CD4-positive, CD25-positive, alpha-beta regulatory T cell (primary cell): ENCODE results near the gene ANO1. TPM values are rescaled to one million over a fixed set of nuclear protein-coding genes. Genes with fewer than 3 reads are reported as not detected.

Experiments
- ATAC-seq, 2 donors: fragments of 150-1000 bp; cut with Tn5 transposase; one replicate each; pipeline ENCODE4 v1.10.0; 2021; ENCODE audit warnings: low read depth in 2 of 2, moderate number of reproducible peaks in 2 of 2, moderate library complexity in 1 of 2
- DNase-seq, 3 donors: peaks; one replicate each; pipeline versions ENCODE4 v3.0.0 to v3.0.0-alpha.2; 2012 to 2022; ENCODE audit warnings: mixed read lengths in 1 of 3
- H3K27ac ChIP-seq: one replicate; pipeline ENCODE4 v1.7.0; 2013; ENCODE audit warnings: mild to moderate bottlenecking, low read length; ENCODE audit not compliant: insufficient read depth, poor library complexity, severe bottlenecking
- H3K27me3 ChIP-seq: one replicate; pipeline ENCODE4 v1.7.0; 2013; ENCODE audit warnings: low read length; ENCODE audit not compliant: control insufficient read depth, insufficient read depth
- H3K36me3 ChIP-seq: one replicate; pipeline ENCODE4 v1.7.0; 2013; ENCODE audit warnings: mild to moderate bottlenecking, low read length, moderate library complexity; ENCODE audit not compliant: control insufficient read depth, insufficient read depth
- H3K4me1 ChIP-seq: 2 replicates; pipeline ENCODE4 v1.7.0; 2013; ENCODE audit warnings: mild to moderate bottlenecking, low read length; ENCODE audit not compliant: insufficient read depth, control insufficient read depth, poor library complexity, severe bottlenecking
- H3K4me3 ChIP-seq: one replicate; pipeline ENCODE4 v1.7.0; 2013; ENCODE audit warnings: low read depth, mild to moderate bottlenecking, low read length, moderate library complexity
- H3K9me3 ChIP-seq, 2 experiments: 1 replicate in 1 of 2; 2 replicates in 1 of 2; pipeline ENCODE4 v1.7.0; 2013; ENCODE audit warnings: low read length in 2 of 2, mild to moderate bottlenecking in 1 of 2, moderate library complexity in 1 of 2; ENCODE audit not compliant: control insufficient read depth in 2 of 2
- H3K27ac Mint-ChIP-seq, 3 donors: one replicate each; pipeline ENCODE4 v1.8.0; 2020 to 2022; ENCODE audit warnings: mild to moderate bottlenecking in 3 of 3, mixed read lengths in 3 of 3, moderate library complexity in 2 of 3
- H3K27me3 Mint-ChIP-seq: one replicate; pipeline ENCODE4 v1.8.0; 2022; ENCODE audit warnings: mild to moderate bottlenecking, mixed read lengths
- H3K36me3 Mint-ChIP-seq: one replicate; pipeline ENCODE4 v1.8.0; 2020; ENCODE audit warnings: mixed read lengths
- H3K4me1 Mint-ChIP-seq, 4 donors: one replicate each; pipeline ENCODE4 v1.8.0; 2020 to 2022; ENCODE audit warnings: mixed read lengths in 4 of 4, mild to moderate bottlenecking in 1 of 4
- H3K4me3 Mint-ChIP-seq, 4 donors: one replicate each; pipeline ENCODE4 v1.8.0; 2020 to 2022; ENCODE audit warnings: mild to moderate bottlenecking in 4 of 4, mixed read lengths in 4 of 4, moderate library complexity in 3 of 4
- H3K9me3 Mint-ChIP-seq, 7 donors: one replicate each; pipeline ENCODE4 v1.8.0; 2020 to 2022; ENCODE audit warnings: mixed read lengths in 7 of 7, mild to moderate bottlenecking in 3 of 7, moderate library complexity in 2 of 7
- polyA plus RNA-seq, 4 donors: library from polyadenylated mRNA; unstranded; fragments of 300-500 nt; fragmentation: Illumina TruSeq; gene quantifications; one replicate each; pipeline ENCODE4 v1.2.3, GENCODE V29; 2021
- total RNA-seq: library from RNA; stranded (reverse); gene quantifications from one replicate; pipeline ENCODE4 v1.2.3, GENCODE V29; 2022

Gene ANO1
- total and polyA plus RNA-seq, 5 donors from 2014 or later, result not detected

DNA sequence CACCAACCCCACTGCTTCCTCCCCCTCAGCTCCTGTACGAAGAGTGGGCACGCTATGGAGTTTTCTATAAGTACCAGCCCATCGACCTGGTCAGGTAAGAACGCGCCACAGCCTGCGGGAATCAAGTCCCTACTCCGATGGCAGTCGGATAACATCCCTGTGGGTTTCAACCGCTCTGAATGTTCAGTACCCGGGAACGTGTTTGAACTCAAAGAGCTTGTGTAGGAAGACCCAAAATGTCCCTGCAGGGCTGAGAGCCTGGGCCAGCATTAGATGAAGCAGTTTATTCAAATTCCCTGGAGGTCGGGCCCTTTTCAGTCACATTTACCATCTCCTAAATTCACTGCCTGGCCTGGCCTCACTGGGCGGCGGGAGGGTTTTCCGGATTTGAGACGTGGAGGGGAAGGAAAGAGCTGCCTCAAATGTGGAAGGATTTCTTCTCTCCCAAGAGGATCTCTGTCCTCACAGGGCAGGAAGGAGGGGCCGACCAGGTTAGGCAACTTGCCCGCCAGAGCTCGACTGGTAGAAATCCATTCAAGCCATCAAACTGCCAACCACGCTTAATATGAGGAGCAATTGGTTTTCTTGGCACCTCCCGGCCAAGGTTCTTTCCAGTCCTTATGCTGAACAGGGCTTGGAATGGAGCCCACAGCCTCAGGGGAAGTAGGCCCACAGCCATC lies 46.3 kb downstream of the ANO1 start:
- Mint-ChIP-seq H3K4me3 (no peak overlapping the region), H3K27me3 (no peaks in the 10 kb centered on the region), H3K4me1 (peaks cover 0 to 2% (median 0%) of the 10 kb centered on the region in 4 donors), H3K27ac (no peak overlapping the region), H3K36me3 (no peaks in the 10 kb centered on the region), H3K9me3 (peaks cover 0 to 3% (median 0%) of the 10 kb centered on the region in 7 donors)
- Histone ChIP-seq H3K36me3 (no peaks in the 10 kb centered on the region), H3K27ac (no peak overlapping the region), H3K9me3 (no peaks in the 10 kb centered on the region), H3K27me3 (no peaks in the 10 kb centered on the region), H3K4me3 (no peak overlapping the region), H3K4me1 (no peaks in the 10 kb centered on the region)
- DNase-seq (no peak), ATAC-seq (no peak)

DNA sequence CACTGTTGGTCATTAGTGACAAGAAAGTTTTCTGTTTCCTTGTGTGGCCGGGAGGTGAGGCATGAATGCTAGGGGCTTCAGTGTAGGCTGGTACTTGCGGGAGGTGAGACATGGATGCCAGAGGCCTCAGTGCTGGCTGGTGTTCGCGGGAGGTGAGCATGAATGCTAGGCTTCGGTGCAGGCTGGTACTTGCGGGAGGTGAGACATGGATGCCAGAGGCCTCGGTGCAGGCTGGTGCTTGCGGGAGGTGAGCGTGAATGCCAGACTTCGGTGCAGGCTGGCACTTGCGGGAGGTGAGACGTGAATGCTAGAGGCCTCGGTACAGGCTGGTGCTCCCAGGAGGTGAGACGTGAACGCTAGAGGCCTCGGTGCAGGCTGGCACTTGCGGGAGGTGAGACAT lies 48.4 kb downstream of the ANO1 start:
- Mint-ChIP-seq H3K4me3 (no peak overlapping the region), H3K4me1 (no peaks in the 10 kb centered on the region), H3K27ac (no peak overlapping the region), H3K36me3 (no peaks in the 10 kb centered on the region), H3K9me3 (peaks cover 0 to under 1% (median 0%) of the 10 kb centered on the region in 7 donors), H3K27me3 (no peaks in the 10 kb centered on the region)
- H3K36me3 ChIP-seq, result no peaks in the 10 kb centered on the region
- H3K4me3 ChIP-seq, result no peak overlapping the region
- H3K27ac ChIP-seq, result no peak overlapping the region
- H3K9me3 ChIP-seq, result no peaks in the 10 kb centered on the region
- ATAC-seq, result no peak
- no peak for DNase-seq
- H3K27me3 ChIP-seq, result no peaks in the 10 kb centered on the region
- H3K4me1 ChIP-seq, result no peaks in the 10 kb centered on the region

DNA sequence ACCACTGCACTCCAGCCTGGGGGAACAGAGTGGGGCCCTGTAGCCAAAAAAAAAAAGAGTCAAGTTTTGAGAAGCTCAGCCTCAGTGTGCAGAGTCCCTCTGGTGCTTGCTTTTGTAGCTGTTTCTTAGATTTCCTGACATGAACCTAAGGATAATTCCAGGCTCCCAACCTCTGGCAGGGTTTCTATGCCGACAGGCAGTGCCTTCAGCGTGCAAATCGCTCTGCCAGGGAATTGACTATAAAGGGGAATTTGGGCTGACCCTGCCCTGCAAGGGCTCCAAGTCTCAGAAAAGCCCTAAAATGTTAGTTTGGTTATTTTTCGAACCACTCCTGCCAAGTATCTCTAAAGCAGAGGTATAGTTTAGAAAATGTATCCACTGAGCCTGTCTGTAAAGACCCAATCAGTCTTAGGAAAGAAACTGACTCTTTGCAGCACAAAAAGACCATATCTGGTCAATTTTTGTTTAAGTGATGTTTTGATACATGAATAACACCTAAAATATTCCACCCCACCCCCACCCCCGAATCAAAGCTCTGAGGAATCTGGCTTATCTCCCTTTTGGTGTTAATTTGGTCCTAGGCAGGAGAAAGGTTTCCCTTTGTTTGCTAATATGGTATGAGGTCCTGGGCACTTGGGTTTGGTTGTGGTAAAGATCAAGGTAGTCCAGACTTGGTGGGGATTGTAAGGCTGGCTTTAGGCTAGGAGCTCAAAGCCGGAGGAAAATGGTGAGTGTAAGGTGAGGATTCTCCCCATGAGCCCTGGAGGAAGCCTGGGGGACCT lies 49.7 kb downstream of the ANO1 start:
- Mint-ChIP-seq H3K4me1 (no peaks in the 10 kb centered on the region), H3K27ac (no peak overlapping the region), H3K9me3 (no peaks in the 10 kb centered on the region), H3K27me3 (no peaks in the 10 kb centered on the region), H3K4me3 (no peak overlapping the region), H3K36me3 (no peaks in the 10 kb centered on the region)
- H3K4me1 ChIP-seq, result no peaks in the 10 kb centered on the region
- ATAC-seq (no peak), DNase-seq (no peak)
- H3K36me3 ChIP-seq, result no peaks in the 10 kb centered on the region
- no peak overlapping the region for H3K27ac ChIP-seq
- H3K9me3 ChIP-seq, result no peaks in the 10 kb centered on the region
- H3K4me3 ChIP-seq, result no peak overlapping the region
- no peaks in the 10 kb centered on the region for H3K27me3 ChIP-seq

DNA sequence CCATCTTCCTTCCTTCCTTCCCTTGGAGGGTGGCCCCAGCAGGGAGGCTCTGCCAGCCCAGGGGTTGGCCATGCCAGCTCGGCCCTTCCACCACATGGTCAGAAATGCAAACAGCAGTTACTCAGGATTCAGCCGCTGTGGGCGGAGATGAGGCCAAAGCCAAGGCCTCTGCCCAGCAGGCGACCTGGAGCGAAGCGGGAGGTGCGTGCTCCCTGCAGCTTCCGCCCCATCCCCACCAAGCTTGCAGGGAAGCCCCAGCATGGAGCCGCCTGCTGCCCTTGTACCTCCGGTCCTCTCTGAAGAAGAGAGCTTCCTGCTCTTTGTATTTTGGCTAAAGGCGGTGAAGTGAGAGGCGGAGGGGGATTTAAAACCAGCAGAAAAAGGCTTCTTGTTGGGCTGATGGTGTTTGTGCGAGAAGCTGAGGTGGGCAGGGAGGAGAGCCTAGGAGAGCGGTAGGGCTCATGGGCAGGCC lies 50.4 kb downstream of the ANO1 start:
- Histone ChIP-seq H3K4me1 (no peaks in the 10 kb centered on the region), H3K9me3 (no peaks in the 10 kb centered on the region), H3K4me3 (no peak overlapping the region), H3K27ac (no peak overlapping the region), H3K27me3 (no peaks in the 10 kb centered on the region), H3K36me3 (no peaks in the 10 kb centered on the region)
- Mint-ChIP-seq H3K27ac (no peak overlapping the region), H3K9me3 (no peaks in the 10 kb centered on the region), H3K4me1 (no peaks in the 10 kb centered on the region), H3K4me3 (no peak overlapping the region), H3K27me3 (no peaks in the 10 kb centered on the region), H3K36me3 (no peaks in the 10 kb centered on the region)
- ATAC-seq (no peak), DNase-seq (no peak)

DNA sequence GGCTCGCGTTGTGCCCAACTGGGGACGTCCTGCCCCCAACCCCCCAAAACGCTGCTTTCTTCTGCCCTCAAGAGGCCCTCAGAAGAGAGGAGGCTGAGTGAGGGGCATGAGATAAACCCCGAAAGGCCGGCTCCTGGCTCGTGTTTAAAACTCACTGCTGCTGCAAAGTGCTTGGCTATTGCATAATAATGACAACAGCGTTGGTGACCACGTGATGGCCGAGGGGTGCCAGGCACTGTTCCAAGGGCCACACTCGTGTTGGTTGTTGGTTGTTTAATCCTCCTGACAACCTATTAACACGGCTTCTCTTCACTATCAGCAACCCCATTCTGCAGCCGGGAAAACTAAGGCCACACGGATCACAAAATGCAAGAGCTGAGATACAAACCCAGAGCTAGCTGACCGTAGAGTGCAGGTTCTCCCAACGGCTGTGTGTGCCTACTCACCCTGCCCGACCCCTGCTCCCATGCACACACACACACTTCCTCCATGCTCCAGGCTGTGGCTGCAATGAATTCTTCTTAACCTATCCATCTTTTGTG lies 51.0 kb downstream of the ANO1 start:
- no peak for DNase-seq
- Mint-ChIP-seq H3K27me3 (no peaks in the 10 kb centered on the region), H3K27ac (no peak overlapping the region), H3K36me3 (no peaks in the 10 kb centered on the region), H3K4me3 (no peak overlapping the region), H3K4me1 (no peaks in the 10 kb centered on the region), H3K9me3 (no peaks in the 10 kb centered on the region)
- H3K36me3 ChIP-seq, result no peaks in the 10 kb centered on the region
- no peaks in the 10 kb centered on the region for H3K4me1 ChIP-seq
- no peak overlapping the region for H3K27ac ChIP-seq
- no peaks in the 10 kb centered on the region for H3K27me3 ChIP-seq
- no peak for ATAC-seq
- H3K4me3 ChIP-seq, result no peak overlapping the region
- H3K9me3 ChIP-seq, result no peaks in the 10 kb centered on the region

DNA sequence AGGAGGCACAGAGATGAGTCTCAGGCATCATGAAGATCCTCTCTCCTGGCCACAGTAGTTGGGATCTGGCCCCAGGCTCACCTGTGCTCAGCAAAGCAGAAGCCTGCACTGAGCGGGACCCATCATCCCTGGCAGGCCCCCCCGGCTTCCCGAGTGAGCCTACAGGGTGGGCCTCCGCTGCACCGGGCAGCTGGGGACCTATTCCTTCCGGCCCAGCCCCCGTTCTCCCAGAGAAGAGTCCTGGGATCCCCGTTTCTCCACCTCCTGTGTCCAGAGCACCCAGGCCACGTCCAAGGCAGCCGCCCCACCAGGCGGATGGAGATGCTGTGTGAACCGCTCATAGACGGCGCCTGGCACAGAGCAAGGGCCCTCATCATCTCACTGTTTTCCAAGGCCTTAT lies 52.5 kb downstream of the ANO1 start:
- no peaks in the 10 kb centered on the region for H3K27me3 ChIP-seq
- no peak overlapping the region for H3K4me3 ChIP-seq
- Mint-ChIP-seq H3K4me3 (no peak overlapping the region), H3K4me1 (no peaks in the 10 kb centered on the region), H3K9me3 (no peaks in the 10 kb centered on the region), H3K27ac (no peak overlapping the region), H3K27me3 (no peaks in the 10 kb centered on the region), H3K36me3 (no peaks in the 10 kb centered on the region)
- DNase-seq (no peak), ATAC-seq (no peak)
- no peak overlapping the region for H3K27ac ChIP-seq
- no peaks in the 10 kb centered on the region for H3K36me3 ChIP-seq
- H3K9me3 ChIP-seq, result no peaks in the 10 kb centered on the region
- no peaks in the 10 kb centered on the region for H3K4me1 ChIP-seq

DNA sequence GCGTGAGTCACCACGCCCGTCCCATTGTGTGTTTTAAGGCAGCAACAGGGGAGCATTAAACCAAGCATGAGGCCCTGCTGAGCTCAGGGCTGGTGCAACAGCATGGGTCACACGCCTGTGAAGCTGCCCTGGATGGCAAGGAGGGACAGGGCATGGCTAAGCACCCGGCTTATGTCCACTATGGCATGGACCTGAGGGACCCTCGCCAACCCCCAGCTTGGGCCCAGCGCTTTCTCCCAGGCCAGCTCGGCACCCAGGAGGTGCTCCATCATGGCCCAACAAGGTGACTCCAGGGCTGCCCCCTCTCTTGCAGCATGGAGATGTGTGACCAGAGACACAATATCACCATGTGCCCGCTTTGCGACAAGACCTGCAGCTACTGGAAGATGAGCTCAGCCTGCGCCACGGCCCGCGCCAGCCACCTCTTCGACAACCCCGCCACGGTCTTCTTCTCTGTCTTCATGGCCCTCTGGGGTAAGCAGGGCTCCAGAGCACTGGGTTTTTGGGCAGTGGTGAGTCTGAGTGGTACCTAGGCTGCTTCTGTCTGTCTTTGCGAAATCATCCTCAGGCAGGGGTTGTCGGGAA lies 53.6 kb downstream of the ANO1 start:
- Histone ChIP-seq H3K4me3 (no peak overlapping the region), H3K36me3 (no peaks in the 10 kb centered on the region), H3K27me3 (no peaks in the 10 kb centered on the region), H3K27ac (no peak overlapping the region), H3K9me3 (no peaks in the 10 kb centered on the region), H3K4me1 (no peaks in the 10 kb centered on the region)
- Mint-ChIP-seq H3K4me1 (no peaks in the 10 kb centered on the region), H3K27me3 (no peaks in the 10 kb centered on the region), H3K4me3 (no peak overlapping the region), H3K36me3 (no peaks in the 10 kb centered on the region), H3K9me3 (no peaks in the 10 kb centered on the region), H3K27ac (peak overlapping the region in 1 of 3 donors; percentile 86)
- ATAC-seq (no peak), DNase-seq (no peak)
